HCT116 (cell line): Measurements from ENCODE around the gene APBA1. TPM values are rescaled to one million over a fixed set of nuclear protein-coding genes. Genes with fewer than 3 reads are reported as not detected.

Experiments
- ATAC-seq: fragments of 200-7000 bp; cut with Tn5 transposase; 2 replicates; pipeline ENCODE4 v1.9.1; 2020; ENCODE audit warnings: mild to moderate bottlenecking, moderate library complexity
- BruUV-seq: library from RNA; stranded (reverse); fragments of 400-500 nt; replicated peaks from 2 replicates; lab custom pipeline; 2021; lab: Mats Ljungman, UMichigan
- CTCF ChIA-PET: fragments of 300-600 bp; sonication (Branson Sonifier 250); formaldehyde crosslinking; loops from one replicate; lab custom pipeline; 2021; ENCODE audit warnings: antibody characterized with exemption; lab: Charles Lee
- POLR2A ChIA-PET: fragments of 300-600, 350-600 bp; sonication (Branson Sonifier 250); formaldehyde crosslinking; loops from one replicate; lab custom pipeline; 2021; ENCODE audit warnings: antibody characterized with exemption; lab: Charles Lee
- RAD21 ChIA-PET, 2 experiments: fragments of 300-600 bp; sonication (Branson Sonifier 250); formaldehyde crosslinking; loops; one replicate each; lab custom pipeline; 2023; ENCODE audit warnings: low total read pairs in 2 of 2; ENCODE audit not compliant: uncharacterized antibody in 2 of 2, unreplicated experiment in 2 of 2, low non-redundant PET in 1 of 2; lab: Charles Lee
- DNase-seq: peaks from one replicate; pipeline ENCODE4 v3.0.0-alpha.2; 2010; ENCODE audit warnings: low read depth, low spot score
- H2AFZ ChIP-seq: fragments of 200-600 bp; shearing (Covaris generic), sonication (generic); 2 replicates; pipeline ENCODE4 v1.6.1; 2017; ENCODE audit warnings: low read depth, mixed run types, mixed read lengths, antibody characterized with exemption, low read length; ENCODE audit not compliant: poor library complexity, severe bottlenecking
- H3K27ac ChIP-seq: 2 replicates; pipeline ENCODE4 v1.5.1; 2012; ENCODE audit warnings: low read depth, low read length
- H3K27me3 ChIP-seq: fragments of 200-600 bp; sonication (generic); 2 replicates; pipeline ENCODE4 v1.6.1; 2016; ENCODE audit warnings: mixed run types, low read length, mixed read lengths; ENCODE audit not compliant: insufficient read depth
- H3K36me3 ChIP-seq, 2 experiments: fragments of 200-500 bp in 1 of 2; fragments of 200-600 bp in 1 of 2; sonication (Bioruptor generic) in 1 of 2; sonication (generic) in 1 of 2; 2 replicates each; pipeline versions ENCODE4 v1.5.1 to v1.6.1; 2014 to 2016; ENCODE audit warnings: low read length in 2 of 2, inconsistent platforms in 1 of 2, mixed read lengths in 1 of 2, mixed run types in 1 of 2; ENCODE audit not compliant: insufficient read depth in 2 of 2, control insufficient read depth in 1 of 2
- H3K4me1 ChIP-seq, 2 experiments: fragments of 200-600 bp in 1 of 2; sonication (generic) in 1 of 2; 2 replicates each; pipeline versions ENCODE4 v1.5.1 to v1.6.1; 2012 to 2017; ENCODE audit warnings: low read length in 2 of 2, inconsistent platforms in 1 of 2, mild to moderate bottlenecking in 1 of 2, mixed read lengths in 1 of 2, mixed run types in 1 of 2, moderate library complexity in 1 of 2; ENCODE audit not compliant: insufficient read depth in 2 of 2, control insufficient read depth in 1 of 2
- H3K4me2 ChIP-seq: fragments of 200-600 bp; sonication (generic); 2 replicates; pipeline ENCODE4 v1.6.1; 2017; ENCODE audit warnings: mixed run types, low read length, mixed read lengths
- H3K4me3 ChIP-seq, 2 experiments: fragments of 200-600 bp in 1 of 2; sonication (generic) in 1 of 2; replicated peaks in 1 of 2; 2 replicates each; pipeline ENCODE4 v1.5.1; 2011 to 2016; ENCODE audit warnings: low read length in 2 of 2, control low read depth in 1 of 2, low read depth in 1 of 2, mild to moderate bottlenecking in 1 of 2, mixed read lengths in 1 of 2, mixed run types in 1 of 2
- H3K79me2 ChIP-seq: fragments of 200-600 bp; sonication (generic); 2 replicates; pipeline ENCODE4 v1.6.1; 2017; ENCODE audit warnings: mild to moderate bottlenecking, mixed run types, low read length, moderate library complexity, mixed read lengths; ENCODE audit not compliant: insufficient read depth
- H3K9ac ChIP-seq: fragments of 200-600 bp; sonication (generic); 2 replicates; pipeline ENCODE4 v1.6.1; 2016; ENCODE audit warnings: low read length, mixed read lengths
- H3K9me2 ChIP-seq: fragments of 200-600 bp; sonication (generic), shearing (Covaris generic); 2 replicates; pipeline ENCODE4 v1.6.1; 2017; ENCODE audit warnings: mixed run types, mild to moderate bottlenecking, moderate library complexity; ENCODE audit not compliant: insufficient read depth
- H3K9me3 ChIP-seq, 2 experiments: fragments of 200-500 bp in 1 of 2; fragments of 200-600 bp in 1 of 2; sonication (Bioruptor generic) in 1 of 2; sonication (generic) in 1 of 2; 2 replicates each; pipeline ENCODE4 v1.6.1; 2014 to 2017; ENCODE audit warnings: low read length in 2 of 2, mixed read lengths in 2 of 2, inconsistent platforms in 1 of 2, low read depth in 1 of 2, mild to moderate bottlenecking in 1 of 2, mixed run types in 1 of 2, moderate library complexity in 1 of 2; ENCODE audit not compliant: control insufficient read depth in 1 of 2, insufficient read depth in 1 of 2
- H4K20me1 ChIP-seq: fragments of 200-600 bp; sonication (generic), shearing (Covaris generic); 2 replicates; pipeline ENCODE4 v1.6.1; 2017; ENCODE audit warnings: mixed run types, mild to moderate bottlenecking, moderate library complexity; ENCODE audit not compliant: insufficient read depth
- EGR1 ChIP-seq: IDR thresholded peaks from 2 replicates; pipeline ENCODE4 v1.6.1; 2012; ENCODE audit warnings: low read depth
- ELF1 ChIP-seq: IDR thresholded peaks from 2 replicates; pipeline ENCODE4 v1.6.1; 2012; ENCODE audit warnings: low read depth, borderline replicate concordance
- JUND ChIP-seq: IDR thresholded peaks from 2 replicates; pipeline ENCODE4 v1.6.1; 2012
- POLR2AphosphoS5 ChIP-seq: IDR thresholded peaks from 2 replicates; pipeline ENCODE4 v1.6.1; 2011; ENCODE audit warnings: mild to moderate bottlenecking, low read depth, low read length, moderate library complexity
- SP1 ChIP-seq: IDR thresholded peaks from 2 replicates; pipeline ENCODE4 v1.6.1; 2012; ENCODE audit warnings: low read depth
- SRF ChIP-seq: IDR thresholded peaks from 2 replicates; pipeline ENCODE4 v1.6.1; 2012; ENCODE audit warnings: low read depth
- TCF7L2 ChIP-seq: IDR thresholded peaks from 2 replicates; pipeline ENCODE4 v1.7.0; 2011; ENCODE audit warnings: borderline replicate concordance, inconsistent platforms; ENCODE audit not compliant: insufficient read depth, insufficient read length; ENCODE audit errors: extremely low read depth
- YY1 ChIP-seq: IDR thresholded peaks from 2 replicates; pipeline ENCODE4 v1.6.1; 2011; ENCODE audit warnings: low read length, low read depth, moderate library complexity, mild to moderate bottlenecking; ENCODE audit not compliant: insufficient replicate concordance; ENCODE audit errors: extremely low read depth
- ZFX ChIP-seq: fragments of 450-650 bp; IDR thresholded peaks from 2 replicates; pipeline ENCODE4 v1.6.1; 2017
- ZNF274 ChIP-seq: fragments of 200-500 bp; sonication (Bioruptor generic); IDR thresholded peaks from 2 replicates; pipeline ENCODE4 v1.6.1; 2014; ENCODE audit warnings: mild to moderate bottlenecking, low read depth, low read length, inconsistent platforms
- intact Hi-C: fragments of 100-400 bp; cut with micrococcal nuclease; formaldehyde crosslinking; loops from 2 replicates; pipeline ENCODE4 v1.10.0; 2022
- total RNA-seq: library from RNA; stranded (reverse); gene quantifications from one replicate; pipeline ENCODE4 v1.2.1, GENCODE V29; 2021; ENCODE audit not compliant: unreplicated experiment
- TF ChIP-seq, protein P1 (sequence below): IDR thresholded peaks from 2 replicates; pipeline ENCODE4 v1.6.1; 2011; ENCODE audit warnings: mild to moderate bottlenecking, low read length, moderate library complexity; ENCODE audit not compliant: insufficient replicate concordance; ENCODE audit errors: extremely low read depth
- TF ChIP-seq, protein P2 (sequence below): IDR thresholded peaks from 2 replicates; pipeline ENCODE4 v1.6.1; 2012
- TF ChIP-seq, protein P3 (sequence below), 3 experiments: fragments of 200-600 bp in 1 of 3; sonication (generic) in 1 of 3; IDR thresholded peaks in 2 of 3; conservative IDR thresholded peaks in 1 of 3; 2 replicates each; pipeline ENCODE4 v1.5.1; 2012 to 2017; ENCODE audit warnings: low read depth in 2 of 3, low read length in 2 of 3, antibody characterized with exemption in 1 of 3, borderline replicate concordance in 1 of 3, control low read depth in 1 of 3, mild to moderate bottlenecking in 1 of 3, mixed read lengths in 1 of 3, mixed run types in 1 of 3, moderate library complexity in 1 of 3; ENCODE audit not compliant: insufficient read depth in 1 of 3

APBA1 gene
- total RNA-seq, 1 experiment from 2014 or later: 0.20 TPM

DNA sequence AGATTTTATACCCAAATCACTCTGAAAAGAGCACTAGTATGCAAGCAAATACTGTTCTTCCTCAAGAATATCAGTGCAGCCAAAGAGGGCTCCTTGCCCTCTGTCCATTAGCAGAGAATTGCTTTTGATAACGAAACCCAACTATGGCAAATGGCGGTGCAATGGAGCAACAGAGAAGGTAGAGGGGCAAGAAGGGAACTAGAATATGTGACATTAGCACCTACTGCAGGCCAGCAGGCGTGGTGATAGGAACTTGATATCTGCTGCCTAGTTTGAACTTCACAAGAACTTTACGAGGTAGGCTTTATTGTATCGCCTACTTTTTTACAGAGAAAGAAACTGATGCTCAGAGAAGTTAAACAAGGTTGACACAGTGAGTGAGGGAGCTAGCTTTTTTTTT, 66.1 kb downstream of the APBA1 start:
- ChIA-PET RAD21 (no interaction called here), POLR2A (no interaction called here), CTCF (no interaction called here)
- H3K36me3 ChIP-seq: no peaks in the 10 kb centered on the region
- H3K27me3 ChIP-seq: no peaks in the 10 kb centered on the region
- no peak overlapping the region for H3K9ac ChIP-seq
- BruUV-seq: no TSS peak
- no peaks in the 10 kb centered on the region for H3K9me3 ChIP-seq
- DNase-seq: no peak
- ATAC-seq: no peak
- no peak overlapping the region for H3K4me2 ChIP-seq
- H4K20me1 ChIP-seq: no peaks in the 10 kb centered on the region
- no peak overlapping the region for H3K4me3 ChIP-seq
- intact Hi-C loops: loop anchor here (10.0 kb wide), 1 partner anchor 61 kb away; no protein-coding TSS in a partner anchor
- H3K9me2 ChIP-seq: no peaks in the 10 kb centered on the region
- no peak overlapping the region for H3K27ac ChIP-seq
- no peaks in the 10 kb centered on the region for H3K4me1 ChIP-seq
- H3K79me2 ChIP-seq: no peaks in the 10 kb centered on the region
- H2AFZ ChIP-seq: no peak overlapping the region
- TF ChIP-seq SP1 (no peak), ELF1 (no peak), JUND (no peak), TCF7L2 (no peak), POLR2AphosphoS5 (no peak), ZNF274 (no peak), YY1 (no peak), ZFX (no peak), EGR1 (no peak), SRF (no peak)
- TF ChIP-seq, protein P1, sequence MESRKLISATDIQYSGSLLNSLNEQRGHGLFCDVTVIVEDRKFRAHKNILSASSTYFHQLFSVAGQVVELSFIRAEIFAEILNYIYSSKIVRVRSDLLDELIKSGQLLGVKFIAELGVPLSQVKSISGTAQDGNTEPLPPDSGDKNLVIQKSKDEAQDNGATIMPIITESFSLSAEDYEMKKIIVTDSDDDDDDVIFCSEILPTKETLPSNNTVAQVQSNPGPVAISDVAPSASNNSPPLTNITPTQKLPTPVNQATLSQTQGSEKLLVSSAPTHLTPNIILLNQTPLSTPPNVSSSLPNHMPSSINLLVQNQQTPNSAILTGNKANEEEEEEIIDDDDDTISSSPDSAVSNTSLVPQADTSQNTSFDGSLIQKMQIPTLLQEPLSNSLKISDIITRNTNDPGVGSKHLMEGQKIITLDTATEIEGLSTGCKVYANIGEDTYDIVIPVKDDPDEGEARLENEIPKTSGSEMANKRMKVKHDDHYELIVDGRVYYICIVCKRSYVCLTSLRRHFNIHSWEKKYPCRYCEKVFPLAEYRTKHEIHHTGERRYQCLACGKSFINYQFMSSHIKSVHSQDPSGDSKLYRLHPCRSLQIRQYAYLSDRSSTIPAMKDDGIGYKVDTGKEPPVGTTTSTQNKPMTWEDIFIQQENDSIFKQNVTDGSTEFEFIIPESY: no peak
- TF ChIP-seq, protein P2, sequence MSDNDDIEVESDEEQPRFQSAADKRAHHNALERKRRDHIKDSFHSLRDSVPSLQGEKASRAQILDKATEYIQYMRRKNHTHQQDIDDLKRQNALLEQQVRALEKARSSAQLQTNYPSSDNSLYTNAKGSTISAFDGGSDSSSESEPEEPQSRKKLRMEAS: no peak
- TF ChIP-seq, protein P3, sequence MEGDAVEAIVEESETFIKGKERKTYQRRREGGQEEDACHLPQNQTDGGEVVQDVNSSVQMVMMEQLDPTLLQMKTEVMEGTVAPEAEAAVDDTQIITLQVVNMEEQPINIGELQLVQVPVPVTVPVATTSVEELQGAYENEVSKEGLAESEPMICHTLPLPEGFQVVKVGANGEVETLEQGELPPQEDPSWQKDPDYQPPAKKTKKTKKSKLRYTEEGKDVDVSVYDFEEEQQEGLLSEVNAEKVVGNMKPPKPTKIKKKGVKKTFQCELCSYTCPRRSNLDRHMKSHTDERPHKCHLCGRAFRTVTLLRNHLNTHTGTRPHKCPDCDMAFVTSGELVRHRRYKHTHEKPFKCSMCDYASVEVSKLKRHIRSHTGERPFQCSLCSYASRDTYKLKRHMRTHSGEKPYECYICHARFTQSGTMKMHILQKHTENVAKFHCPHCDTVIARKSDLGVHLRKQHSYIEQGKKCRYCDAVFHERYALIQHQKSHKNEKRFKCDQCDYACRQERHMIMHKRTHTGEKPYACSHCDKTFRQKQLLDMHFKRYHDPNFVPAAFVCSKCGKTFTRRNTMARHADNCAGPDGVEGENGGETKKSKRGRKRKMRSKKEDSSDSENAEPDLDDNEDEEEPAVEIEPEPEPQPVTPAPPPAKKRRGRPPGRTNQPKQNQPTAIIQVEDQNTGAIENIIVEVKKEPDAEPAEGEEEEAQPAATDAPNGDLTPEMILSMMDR (IDR thresholded peaks at IDR 0.05 in 2 of 3, conservative IDR thresholded peaks at IDR 0.05 in 1 of 3; ENCODE audit: borderline replicate concordance in 1 of 3, insufficient read depth in 1 of 3, low read depth in 2 of 3, low read length in 2 of 3): no peak
